HepG2 (cell line): ENCODE data around the gene STARD13. TPM values are rescaled to one million over a fixed set of nuclear protein-coding genes. Genes with fewer than 3 reads are reported as not detected.

Source experiments
- ATAC-seq: fragments of 200-7000 bp; cut with Tn5 transposase; 3 replicates; pipeline ENCODE4 v1.9.1; 2020; ENCODE audit warnings: mild to moderate bottlenecking, moderate library complexity
- BruUV-seq: library from RNA; stranded (reverse); fragments of 400-500 nt; replicated peaks from 2 replicates; lab custom pipeline; 2021; lab: Mats Ljungman, UMichigan
- CTCF ChIA-PET: fragments of 300-600 bp; formaldehyde crosslinking; extraction: SDS; loops from one replicate; lab custom pipeline; 2021; ENCODE audit warnings: low total read pairs, inconsistent platforms, low intra/inter-chr PET ratio; lab: Yijun Ruan, JAX
- POLR2A ChIA-PET: fragments of 350-600 bp; sonication (Branson Sonifier 250); formaldehyde crosslinking; loops from one replicate; lab custom pipeline; 2020; ENCODE audit warnings: antibody characterized with exemption, inconsistent platforms; lab: Yijun Ruan, JAX
- DNase-seq: peaks from one replicate; pipeline ENCODE4 v3.0.0-alpha.2; 2015; ENCODE audit warnings: low spot score
- FAIRE-seq: peaks from 3 replicates; lab custom pipeline; 2011; peaks lifted over from hg19 to GRCh38; lab: Jason Lieb, UNC
- H2AFZ ChIP-seq: one replicate; pipeline ENCODE4 v1.6.1; 2011; ENCODE audit warnings: low read length, inconsistent platforms
- H3K27ac ChIP-seq: fragments of 300-600 bp; 3 replicates; pipeline ENCODE4 v1.8.0; 2011; ENCODE audit warnings: mixed run types, mild to moderate bottlenecking, mixed read lengths, low read length, inconsistent platforms; ENCODE audit not compliant: insufficient read depth; ENCODE audit errors: extremely low read length
- H3K27me3 ChIP-seq, 2 experiments: fragments of 200-600 bp in 1 of 2; 2 replicates in 1 of 2; 3 replicates in 1 of 2; pipeline versions ENCODE4 v1.6.0 to v1.8.0; 2011; ENCODE audit warnings: low read length in 2 of 2, mild to moderate bottlenecking in 2 of 2, moderate library complexity in 2 of 2, inconsistent platforms in 1 of 2; ENCODE audit not compliant: insufficient read depth in 2 of 2, control insufficient read depth in 1 of 2
- H3K36me3 ChIP-seq, 2 experiments: fragments of 200-600 bp in 1 of 2; replicated peaks in 1 of 2; 2 replicates in 1 of 2; 3 replicates in 1 of 2; pipeline versions ENCODE4 v1.5.1 to v1.8.0; 2011; ENCODE audit warnings: low read length in 2 of 2, inconsistent platforms in 1 of 2; ENCODE audit not compliant: insufficient read depth in 2 of 2, control insufficient read depth in 1 of 2
- H3K4me1 ChIP-seq: 2 replicates; pipeline ENCODE4 v1.5.1; 2012; ENCODE audit warnings: low read length, inconsistent platforms; ENCODE audit not compliant: insufficient read depth
- H3K4me2 ChIP-seq: 2 replicates; pipeline ENCODE4 v1.6.0; 2011; ENCODE audit warnings: low read depth, low read length, inconsistent platforms
- H3K4me3 ChIP-seq, 3 experiments: fragments of 200-600 bp in 1 of 3; sonication (generic), shearing (Covaris generic) in 1 of 3; replicated peaks in 1 of 3; 2 replicates each; pipeline ENCODE4 v1.5.1; 2011 to 2016; ENCODE audit warnings: low read length in 3 of 3, inconsistent platforms in 2 of 3, low read depth in 2 of 3, mild to moderate bottlenecking in 2 of 3, control low read depth in 1 of 3, mixed read lengths in 1 of 3; ENCODE audit not compliant: insufficient read depth in 1 of 3
- H3K79me2 ChIP-seq: one replicate; pipeline ENCODE4 v1.6.1; 2011; ENCODE audit warnings: low read length, inconsistent platforms; ENCODE audit not compliant: insufficient read depth
- H3K9ac ChIP-seq: 2 replicates; pipeline ENCODE4 v1.6.0; 2011; ENCODE audit warnings: mild to moderate bottlenecking, low read depth, low read length, inconsistent platforms; ENCODE audit not compliant: insufficient read depth
- H3K9me3 ChIP-seq: 2 replicates; pipeline ENCODE4 v1.5.1; 2012; ENCODE audit warnings: mild to moderate bottlenecking, low read length
- H4K20me1 ChIP-seq: 2 replicates; pipeline ENCODE4 v1.6.0; 2011; ENCODE audit warnings: inconsistent platforms, mild to moderate bottlenecking, low read length, moderate library complexity; ENCODE audit not compliant: insufficient read depth
- ARID3A ChIP-seq: IDR thresholded peaks from 2 replicates; pipeline ENCODE4 v1.6.1; 2012; ENCODE audit warnings: low read depth, low read length, improper control_type of control experiment
- ARNT2 ChIP-seq: sonication (generic); formaldehyde crosslinking; IDR thresholded peaks from 2 replicates; pipeline ENCODE4 v1.8.0; 2022; ENCODE audit warnings: mild to moderate bottlenecking, low read depth, missing genetic modification reagents, moderate library complexity
- ESRRA ChIP-seq: sonication (generic); formaldehyde crosslinking; IDR thresholded peaks from 2 replicates; pipeline ENCODE4 v1.5.1; 2020; ENCODE audit warnings: mild to moderate bottlenecking, low read depth, missing genetic modification reagents
- KLF6 ChIP-seq: IDR thresholded peaks from 2 replicates; pipeline ENCODE4 v1.8.0; 2016; ENCODE audit warnings: missing biosample characterization, missing genetic modification reagents
- RBFOX2 ChIP-seq: fragments of 200-400 bp; formaldehyde crosslinking; IDR thresholded peaks from 2 replicates; pipeline ENCODE4 v1.6.1; 2017; ENCODE audit warnings: low read depth, mild to moderate bottlenecking, low read length
- SSRP1 ChIP-seq: IDR thresholded peaks from 2 replicates; pipeline ENCODE4 v1.6.1; 2016; ENCODE audit warnings: control low read depth
- TFDP2 ChIP-seq: sonication (generic); formaldehyde crosslinking; IDR thresholded peaks from 2 replicates; pipeline ENCODE4 v1.4.0; 2020; ENCODE audit warnings: missing genetic modification reagents
- USF2 ChIP-seq, 2 experiments: sonication (generic) in 1 of 2; formaldehyde crosslinking in 1 of 2; IDR thresholded peaks; 2 replicates each; pipeline versions ENCODE4 v1.5.1 to v1.6.1; 2011 to 2020; ENCODE audit warnings: borderline replicate concordance in 1 of 2, low read depth in 1 of 2, low read length in 1 of 2, mild to moderate bottlenecking in 1 of 2, missing genetic modification reagents in 1 of 2, moderate library complexity in 1 of 2
- WGBS: methylation state at CpG from one replicate; pipeline ENCODE4 v1.1.6; 2017; ENCODE audit warnings: low lambda C conversion rate; 5-methylcytosine and 5-hydroxymethylcytosine counted together
- in situ Hi-C: cut with HindIII; loops from 2 replicates; pipeline ENCODE4 v1.10.0; 2017; ENCODE audit warnings: low pct_unique_long_range_greater_than_20kb; ENCODE audit not compliant: extremely low pct_ligation_motif_present
- intact Hi-C: fragments of 100-400 bp; cut with micrococcal nuclease; formaldehyde crosslinking; loops from one replicate; pipeline ENCODE4 v1.10.0; 2022; ENCODE audit not compliant: unreplicated experiment
- polyA plus RNA-seq, 8 experiments: library from polyadenylated mRNA; depleted of rRNA in 3 of 8; stranded (reverse) in 7 of 8; unstranded in 1 of 8; fragments of >200 nt; fragmentation: Illumina TruSeq in 4 of 8; extraction: Trizol in 4 of 8; gene quantifications; 2 replicates each; pipeline versions ENCODE4 v1.2.1 to v1.2.3, GENCODE V29; 2011 to 2016; ENCODE audit warnings: low read depth in 4 of 8, missing spikeins in 1 of 8, mixed read lengths in 1 of 8; ENCODE audit not compliant: insufficient read depth in 1 of 8
- total RNA-seq, 5 experiments: library from RNA; depleted of rRNA; stranded (reverse); fragments of >200 nt; fragmentation: Illumina TruSeq; extraction: Trizol; gene quantifications; 2 replicates each; pipeline ENCODE4 v1.2.3, GENCODE V29; 2016; ENCODE audit warnings: low read depth in 1 of 5
- TF ChIP-seq, protein P1 (sequence below): sonication (generic); formaldehyde crosslinking; IDR thresholded peaks from 2 replicates; pipeline ENCODE4 v1.8.0; 2022; ENCODE audit warnings: missing genetic modification reagents, mild to moderate bottlenecking, borderline replicate concordance

The STARD13 gene
- total and polyA plus RNA-seq, 2 of the 13 experiments (the other 11 are each of a cell fraction or from before 2014, with no cell fraction given) = 12.8 to 14.3 TPM

DNA sequence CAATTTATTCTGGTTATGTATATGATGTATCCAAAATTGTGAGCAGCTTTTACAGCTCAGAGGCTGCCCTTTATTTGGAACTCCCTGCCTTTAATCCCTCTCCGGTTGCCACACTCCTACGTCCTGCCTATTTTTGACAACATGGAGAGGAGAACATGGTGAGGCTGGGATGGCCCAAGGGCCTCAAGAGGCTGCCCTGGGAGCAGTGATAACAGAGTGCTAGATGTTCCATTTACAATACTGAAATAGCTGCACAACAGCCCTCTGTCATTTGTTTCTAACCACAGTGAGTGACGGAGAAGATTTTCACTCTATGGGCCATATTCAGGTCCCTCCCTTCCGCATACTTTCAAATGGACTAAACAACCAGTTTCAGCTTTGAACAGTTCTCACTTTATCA lies 33.4 kb downstream of the STARD13 start (continued):
- TF ChIP-seq SSRP1 (CRISPR knock-in tag) = no peak

- Histone ChIP-seq H4K20me1 (no peaks in the 10 kb centered on the region), H3K9me3 (no peaks in the 10 kb centered on the region)
- intact Hi-C loops = no loop called here
- TF ChIP-seq USF2 (IDR thresholded peaks at IDR 0.05; ENCODE audit: low read depth, low read length) = no peak
- TF ChIP-seq USF2 (CRISPR knock-in tag; IDR thresholded peaks at IDR 0.05; ENCODE audit: borderline replicate concordance) = no peak
- no peak for TF ChIP-seq TFDP2
- no peak for TF ChIP-seq KLF6 (CRISPR knock-in tag)
- TF ChIP-seq RBFOX2 = no peak
- TF ChIP-seq ESRRA = no peak
- TF ChIP-seq, protein P1, sequence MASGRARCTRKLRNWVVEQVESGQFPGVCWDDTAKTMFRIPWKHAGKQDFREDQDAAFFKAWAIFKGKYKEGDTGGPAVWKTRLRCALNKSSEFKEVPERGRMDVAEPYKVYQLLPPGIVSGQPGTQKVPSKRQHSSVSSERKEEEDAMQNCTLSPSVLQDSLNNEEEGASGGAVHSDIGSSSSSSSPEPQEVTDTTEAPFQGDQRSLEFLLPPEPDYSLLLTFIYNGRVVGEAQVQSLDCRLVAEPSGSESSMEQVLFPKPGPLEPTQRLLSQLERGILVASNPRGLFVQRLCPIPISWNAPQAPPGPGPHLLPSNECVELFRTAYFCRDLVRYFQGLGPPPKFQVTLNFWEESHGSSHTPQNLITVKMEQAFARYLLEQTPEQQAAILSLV = no peak
- TF ChIP-seq ARID3A = no peak
- no peak for TF ChIP-seq ARNT2
- TF ChIP-seq, all 625 proteins: peak for 0
- FAIRE-seq = no peak
- Histone ChIP-seq H3K27ac (no peak overlapping the region), H2AFZ (no peak overlapping the region), H3K79me2 (peaks cover 45% of the 10 kb centered on the region), H3K36me3 (peaks cover 5 to 29% of the 10 kb centered on the region in 2 experiments; a peak in 4 of 5 replicates), H3K9ac (no peak overlapping the region), H3K4me1 (peaks cover 2% of the 10 kb centered on the region; the same call in 1 of the 2 replicates), H3K4me2 (no peak overlapping the region), H3K27me3 (no peaks in the 10 kb centered on the region), H3K4me3 (no peak overlapping the region)
- WGBS = 94% methylated on average over 2 of the region's 2 CpGs
- POLR2A ChIA-PET = no interaction called here
- ATAC-seq = no peak
- no TSS peak for BruUV-seq
- DNase-seq = no peak
- CTCF ChIA-PET = no interaction called here
- in situ Hi-C loops = no loop called here
These were observed 34.4 kb downstream of the STARD13 start for GRCh38 chr13:33251131-33251661.
